SU-DHL-6 (cell line): ENCODE data around the gene NLRP6.

Experiments used
- CTCF ChIP-seq: fragments of 200-600 bp; sonication (generic); IDR thresholded peaks from one replicate; pipeline ENCODE4 v1.5.1; 2017; ENCODE audit warnings: antibody characterized with exemption, mild to moderate bottlenecking, low read length, moderate library complexity; ENCODE audit not compliant: insufficient read depth, poor library complexity, severe bottlenecking
- EZH2phosphoT487 ChIP-seq: fragments of 200-600 bp; sonication (generic), shearing (Covaris generic); conservative IDR thresholded peaks from 2 replicates; pipeline ENCODE4 v1.6.1; 2018; ENCODE audit warnings: mild to moderate bottlenecking, antibody characterized with exemption, low read length, moderate library complexity, mixed read lengths

GRCh38 chr11:334264-334994 is 56.2 kb downstream of the NLRP6 start:
- TF ChIP-seq EZH2phosphoT487 (no peak), CTCF (no peak)
